Measurements from ENCODE around the gene JUND.

The JUND gene

GRCh38 chr19:18289471-18290301 lies 8.3 kb upstream of the JUND start:
- no peak for DNase-seq (ENCODE audit: low read depth)

GRCh38 chr19:18287836-18288772 lies 6.7 kb upstream of the JUND start:
- DNase-seq (ENCODE audit: low read depth): no peak
- TF ChIP-seq CTCF (IDR thresholded peaks at IDR 0.05; ENCODE audit: control insufficient read depth, extremely low read depth, insufficient read depth): no peak
- H3K4me3 ChIP-seq (ENCODE audit: low read depth, low read length): no peak overlapping the region

More at GRCh38 chr19:18289471-18290301, 8.3 kb upstream of the JUND start:
- H3K4me3 ChIP-seq (ENCODE audit: low read depth, low read length): no peak overlapping the region
- no peak for TF ChIP-seq CTCF (IDR thresholded peaks at IDR 0.05; ENCODE audit: control insufficient read depth, extremely low read depth, insufficient read depth)

GRCh38 chr19:18286973-18287635 lies 5.7 kb upstream of the JUND start:
- TF ChIP-seq CTCF (IDR thresholded peaks at IDR 0.05; ENCODE audit: control insufficient read depth, extremely low read depth, insufficient read depth): no peak
- H3K4me3 ChIP-seq (ENCODE audit: low read depth, low read length): no peak overlapping the region
- no peak for DNase-seq (ENCODE audit: low read depth)

GRCh38 chr19:18284712-18285360 lies 3.4 kb upstream of the JUND start:
- H3K4me3 ChIP-seq (ENCODE audit: low read depth, low read length): no peak overlapping the region
- TF ChIP-seq CTCF (IDR thresholded peaks at IDR 0.05; ENCODE audit: control insufficient read depth, extremely low read depth, insufficient read depth): no peak
- no peak for DNase-seq (ENCODE audit: low read depth)

GRCh38 chr19:18283338-18283737 lies 1.9 kb upstream of the JUND start:
- H3K4me3 ChIP-seq (ENCODE audit: low read depth, low read length): no peak overlapping the region
- no peak for DNase-seq (ENCODE audit: low read depth)
- TF ChIP-seq CTCF (IDR thresholded peaks at IDR 0.05; ENCODE audit: control insufficient read depth, extremely low read depth, insufficient read depth): no peak

- no peak for DNase-seq (ENCODE audit: low read depth)
- no peak for TF ChIP-seq CTCF (IDR thresholded peaks at IDR 0.05; ENCODE audit: control insufficient read depth, extremely low read depth, insufficient read depth)
- H3K4me3 ChIP-seq (ENCODE audit: low read depth, low read length): peak overlapping the region; percentile 61
Measured at GRCh38 chr19:18282788-18283141, 1.3 kb upstream of the JUND start.

Data from LNCaP clone FGC (cell line).